Prostate gland (tissue), 2 donors: Measurements from ENCODE around the gene RWDD1. TPM values are rescaled to one million over a fixed set of nuclear protein-coding genes. Genes with fewer than 3 reads are reported as not detected.

Experiments used
- DNase-seq: peaks from one replicate; pipeline ENCODE4 v3.0.0-alpha.2; 2019; ENCODE audit warnings: low spot score
- H3K27ac ChIP-seq, 2 donors: fragments of 200-600 bp; sonication (generic); 2 replicates each; pipeline ENCODE4 v1.5.1; 2017 to 2019
- H3K27me3 ChIP-seq: fragments of 200-600 bp; sonication (generic); replicated peaks from 2 replicates; pipeline ENCODE4 v1.5.1; 2019; ENCODE audit not compliant: insufficient read depth
- H3K36me3 ChIP-seq, 2 donors: fragments of 200-600 bp; sonication (generic); 1 replicate in 1 of 2; 2 replicates in 1 of 2; pipeline versions ENCODE4 v1.5.1 to v1.8.1; 2017 to 2019
- H3K4me1 ChIP-seq: fragments of 200-600 bp; sonication (generic); replicated peaks from 2 replicates; pipeline ENCODE4 v1.5.1; 2019
- H3K4me3 ChIP-seq, 2 donors: fragments of 200-600 bp; sonication (generic); 2 replicates each; pipeline ENCODE4 v1.5.1; 2017 to 2019
- H3K9me3 ChIP-seq: fragments of 200-600 bp; sonication (generic); 2 replicates; pipeline ENCODE4 v1.5.1; 2017
- POLR2A ChIP-seq: fragments of 450-650 bp; IDR thresholded peaks from one replicate; pipeline ENCODE4 v1.6.1; 2016; ENCODE audit warnings: antibody characterized with exemption, mild to moderate bottlenecking
- POLR2AphosphoS5 ChIP-seq: sonication (generic); formaldehyde crosslinking; IDR thresholded peaks from one replicate; pipeline ENCODE4 v1.6.1; 2017; ENCODE audit warnings: antibody characterized with exemption
- WGBS: methylation state at CpG from one replicate; pipeline ENCODE4 v1.1.5; 2018; 5-methylcytosine and 5-hydroxymethylcytosine counted together
- intact Hi-C: fragments of 100-400 bp; cut with DNase I; formaldehyde crosslinking; loops from one replicate; pipeline ENCODE4 v1.14.2; 2022
- total RNA-seq, 2 donors: library from RNA; depleted of rRNA; stranded (reverse); fragments of >200 nt; gene quantifications; one replicate each; pipeline ENCODE4 v1.1.0, GENCODE V29; 2016
- TF ChIP-seq, protein P1 (sequence below), 4 experiments: fragments of 200-600 bp in 2 of 4; fragments of 450-650 bp in 2 of 4; sonication (generic) in 2 of 4; IDR thresholded peaks; 1 replicate in 3 of 4; 2 replicates in 1 of 4; pipeline ENCODE4 v1.5.1; 2016 to 2019; ENCODE audit warnings: antibody characterized with exemption in 4 of 4, mild to moderate bottlenecking in 2 of 4, moderate library complexity in 2 of 4

RWDD1 gene
- total RNA-seq, 2 donors from 2014 or later, result 26.7 to 40.3 TPM

DNA sequence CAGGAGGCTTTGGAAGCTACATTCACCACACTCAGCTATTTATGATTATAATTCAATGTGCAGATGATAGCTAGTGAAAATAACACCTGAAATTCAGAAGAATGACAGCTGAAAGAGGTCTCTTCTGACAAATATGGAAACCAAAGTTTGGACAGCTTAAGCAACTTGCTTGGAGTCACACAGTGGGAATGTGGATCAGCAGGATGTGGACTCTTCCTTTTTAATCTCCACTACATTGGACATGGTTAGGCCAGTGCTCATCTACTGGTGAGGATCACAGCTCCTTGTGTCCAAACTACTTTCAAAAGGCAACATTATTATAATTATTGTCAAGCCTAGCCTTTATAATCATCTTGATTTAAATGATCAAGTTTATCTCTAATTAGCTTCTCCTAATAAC, 36.2 kb upstream of the RWDD1 start:
- no peak for TF ChIP-seq POLR2AphosphoS5
- no peak for TF ChIP-seq POLR2A
- TF ChIP-seq, protein P1, sequence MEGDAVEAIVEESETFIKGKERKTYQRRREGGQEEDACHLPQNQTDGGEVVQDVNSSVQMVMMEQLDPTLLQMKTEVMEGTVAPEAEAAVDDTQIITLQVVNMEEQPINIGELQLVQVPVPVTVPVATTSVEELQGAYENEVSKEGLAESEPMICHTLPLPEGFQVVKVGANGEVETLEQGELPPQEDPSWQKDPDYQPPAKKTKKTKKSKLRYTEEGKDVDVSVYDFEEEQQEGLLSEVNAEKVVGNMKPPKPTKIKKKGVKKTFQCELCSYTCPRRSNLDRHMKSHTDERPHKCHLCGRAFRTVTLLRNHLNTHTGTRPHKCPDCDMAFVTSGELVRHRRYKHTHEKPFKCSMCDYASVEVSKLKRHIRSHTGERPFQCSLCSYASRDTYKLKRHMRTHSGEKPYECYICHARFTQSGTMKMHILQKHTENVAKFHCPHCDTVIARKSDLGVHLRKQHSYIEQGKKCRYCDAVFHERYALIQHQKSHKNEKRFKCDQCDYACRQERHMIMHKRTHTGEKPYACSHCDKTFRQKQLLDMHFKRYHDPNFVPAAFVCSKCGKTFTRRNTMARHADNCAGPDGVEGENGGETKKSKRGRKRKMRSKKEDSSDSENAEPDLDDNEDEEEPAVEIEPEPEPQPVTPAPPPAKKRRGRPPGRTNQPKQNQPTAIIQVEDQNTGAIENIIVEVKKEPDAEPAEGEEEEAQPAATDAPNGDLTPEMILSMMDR (IDR thresholded peaks at IDR 0.05), result no peak

GRCh38 chr6:116536216-116536621, 35.1 kb upstream of the RWDD1 start:
- Histone ChIP-seq H3K36me3 (no peaks in the 10 kb centered on the region), H3K27ac (no peak overlapping the region), H3K27me3 (no peaks in the 10 kb centered on the region), H3K9me3 (no peaks in the 10 kb centered on the region), H3K4me1 (no peaks in the 10 kb centered on the region), H3K4me3 (no peak overlapping the region)
- intact Hi-C loops, result loop anchor here (2.0 to 10.0 kb wide), 2 partner anchors 25 to 251 kb away; no protein-coding TSS in a partner anchor
- TF ChIP-seq POLR2AphosphoS5 (peak; percentile 14), POLR2A (no peak)
- TF ChIP-seq, protein P1 (IDR thresholded peaks at IDR 0.05), result peak; percentile 65 to 77 (median 66)
- DNase-seq, result peak; percentile 33
- WGBS, result 18% methylated on average over 4 of the region's 4 CpGs

More for the DNA sequence above, 36.2 kb upstream of the RWDD1 start:
- Histone ChIP-seq H3K27me3 (no peaks in the 10 kb centered on the region), H3K4me1 (no peaks in the 10 kb centered on the region), H3K4me3 (no peak overlapping the region), H3K36me3 (no peaks in the 10 kb centered on the region), H3K9me3 (no peaks in the 10 kb centered on the region), H3K27ac (no peak overlapping the region)
- no peak for DNase-seq
- intact Hi-C loops, result loop anchor here (10.0 kb wide), 1 partner anchor 250 kb away; no protein-coding TSS in a partner anchor

- no peaks in the 10 kb centered on the region for H3K36me3 ChIP-seq
- TF ChIP-seq POLR2AphosphoS5 (no peak), POLR2A (no peak)
- TF ChIP-seq, protein P1 (IDR thresholded peaks at IDR 0.05), result no peak
- no peak overlapping the region for H3K27ac ChIP-seq
- intact Hi-C loops, result no loop called here
- no peaks in the 10 kb centered on the region for H3K27me3 ChIP-seq
- no peak overlapping the region for H3K4me3 ChIP-seq
- no peaks in the 10 kb centered on the region for H3K9me3 ChIP-seq
- DNase-seq, result no peak
- H3K4me1 ChIP-seq, result no peaks in the 10 kb centered on the region
These were observed 28.9 kb upstream of the RWDD1 start for GRCh38 chr6:116542426-116542825.

- no peaks in the 10 kb centered on the region for H3K9me3 ChIP-seq
- intact Hi-C loops, result no loop called here
- no peaks in the 10 kb centered on the region for H3K36me3 ChIP-seq
- H3K27me3 ChIP-seq, result no peaks in the 10 kb centered on the region
- H3K4me3 ChIP-seq, result no peak overlapping the region
- no peak overlapping the region for H3K27ac ChIP-seq
- DNase-seq, result no peak
- TF ChIP-seq POLR2A (no peak), POLR2AphosphoS5 (no peak)
- TF ChIP-seq, protein P1 (IDR thresholded peaks at IDR 0.05), result no peak
- no peaks in the 10 kb centered on the region for H3K4me1 ChIP-seq
These were observed 28.2 kb upstream of the RWDD1 start for GRCh38 chr6:116543149-116543548.

DNA sequence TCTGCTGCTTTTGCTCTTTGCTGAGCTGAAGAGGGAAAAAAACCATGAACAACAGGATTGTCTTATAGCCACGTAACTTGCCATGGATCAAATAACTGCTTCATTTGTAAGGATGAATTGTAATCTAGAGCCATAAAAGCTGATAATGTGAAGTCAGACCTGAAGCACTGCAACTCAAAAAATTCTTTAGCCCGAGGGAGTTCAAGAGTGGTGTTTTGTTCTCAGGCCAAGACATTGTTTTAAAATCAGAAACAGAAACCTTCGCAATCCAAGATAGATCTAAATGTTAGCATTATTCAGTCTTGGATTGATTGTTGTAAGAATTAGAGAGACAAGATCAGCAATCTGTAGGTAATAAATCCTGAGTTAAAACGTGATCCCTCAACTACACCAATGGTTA, 25.7 kb upstream of the RWDD1 start, which contains the start of gene TRAPPC3L:
Gene TRAPPC3L, minus strand, starts transcription at position 34 of the 400 bp plus-strand sequence. CDS start 170 bp downstream, outside the sequence.
- WGBS, result 15% methylated on average over 4 of the region's 4 CpGs
- H3K27me3 ChIP-seq, result no peaks in the 10 kb centered on the region
- H3K4me1 ChIP-seq, result no peaks in the 10 kb centered on the region
- H3K4me3 ChIP-seq, result no peak within 1 kb of the TSS
- TF ChIP-seq POLR2AphosphoS5, result no peak
- H3K27ac ChIP-seq, result no peak within 1 kb of the TSS
- H3K36me3 ChIP-seq, result no peaks in the 10 kb centered on the region
- no peaks in the 10 kb centered on the region for H3K9me3 ChIP-seq
- intact Hi-C loops, result no loop called here
- no peak for DNase-seq
